Upper lobe of left lung (tissue), 6 donors: ENCODE measurements around the gene B3GNT9. TPM values are rescaled to one million over a fixed set of nuclear protein-coding genes. Genes with fewer than 3 reads are reported as not detected.

Experiments used
- ATAC-seq, 2 donors: fragments of 200-7000 bp; cut with Tn5 transposase; one replicate each; pipeline ENCODE4 v1.9.1; 2022; ENCODE audit warnings: mild to moderate bottlenecking in 2 of 2, moderate library complexity in 2 of 2; ENCODE audit not compliant: low FRiP score in 2 of 2
- DNase-seq, 2 donors: peaks; one replicate each; pipeline ENCODE4 v3.0.0-alpha.2; 2019 to 2020
- H3K27ac ChIP-seq, 4 donors: fragments of 200-600 bp; sonication (generic); one replicate each; pipeline ENCODE4 v1.5.1; 2016 to 2019
- H3K27me3 ChIP-seq, 4 donors: fragments of 200-600 bp; sonication (generic); one replicate each; pipeline ENCODE4 v1.5.1; 2017 to 2019
- H3K36me3 ChIP-seq, 4 donors: fragments of 200-600 bp; sonication (generic); one replicate each; pipeline ENCODE4 v1.5.1; 2016 to 2019
- H3K4me1 ChIP-seq, 4 donors: fragments of 200-600 bp; sonication (generic); one replicate each; pipeline ENCODE4 v1.5.1; 2018 to 2019
- H3K4me3 ChIP-seq, 4 donors: fragments of 200-600 bp; sonication (generic); one replicate each; pipeline ENCODE4 v1.5.1; 2017 to 2019; ENCODE audit warnings: mild to moderate bottlenecking in 2 of 4, moderate library complexity in 1 of 4
- H3K9me3 ChIP-seq, 4 donors: fragments of 200-600 bp; sonication (generic); one replicate each; pipeline ENCODE4 v1.5.1; 2018 to 2019
- EP300 ChIP-seq, 4 donors: sonication (generic); formaldehyde crosslinking; IDR thresholded peaks; one replicate each; pipeline ENCODE4 v1.5.1; 2017; ENCODE audit warnings: antibody characterized with exemption in 4 of 4, control low read depth in 2 of 4
- POLR2A ChIP-seq, 4 donors: fragments of 450-650 bp; IDR thresholded peaks; one replicate each; pipeline ENCODE4 v1.5.1; 2016 to 2017; ENCODE audit warnings: antibody characterized with exemption in 4 of 4, mild to moderate bottlenecking in 2 of 4
- POLR2AphosphoS5 ChIP-seq, 2 donors: sonication (generic); formaldehyde crosslinking; IDR thresholded peaks; one replicate each; pipeline ENCODE4 v1.5.1; 2017; ENCODE audit warnings: antibody characterized with exemption in 2 of 2
- WGBS, 2 donors: methylation state at CpG; one replicate each; pipeline ENCODE4 v1.1.5; 2017 to 2018; 5-methylcytosine and 5-hydroxymethylcytosine counted together
- total RNA-seq, 6 donors: library from RNA; depleted of rRNA in 4 of 6; stranded (reverse); fragments of >200 nt in 4 of 6; gene quantifications; one replicate each; pipeline versions ENCODE4 v1.1.0 to v1.2.1, GENCODE V29; 2016 to 2021
- TF ChIP-seq, protein P1 (sequence below), 6 experiments: fragments of 450-650 bp in 4 of 6; fragments of 200-600 bp in 2 of 6; sonication (generic) in 2 of 6; IDR thresholded peaks; one replicate each; pipeline ENCODE4 v1.5.1; 2016 to 2019; ENCODE audit warnings: antibody characterized with exemption in 6 of 6
- donor health status: DM: no; HTN: no; CAD: no; lungs with moderate emphysema.
- donor health status: DM: no; HTN: yes; CAD: no; lungs with severe emphysema.

The B3GNT9 gene
- total RNA-seq, 6 donors from 2014 or later, result 6.3 to 20.8 (median 17.7) TPM

DNA sequence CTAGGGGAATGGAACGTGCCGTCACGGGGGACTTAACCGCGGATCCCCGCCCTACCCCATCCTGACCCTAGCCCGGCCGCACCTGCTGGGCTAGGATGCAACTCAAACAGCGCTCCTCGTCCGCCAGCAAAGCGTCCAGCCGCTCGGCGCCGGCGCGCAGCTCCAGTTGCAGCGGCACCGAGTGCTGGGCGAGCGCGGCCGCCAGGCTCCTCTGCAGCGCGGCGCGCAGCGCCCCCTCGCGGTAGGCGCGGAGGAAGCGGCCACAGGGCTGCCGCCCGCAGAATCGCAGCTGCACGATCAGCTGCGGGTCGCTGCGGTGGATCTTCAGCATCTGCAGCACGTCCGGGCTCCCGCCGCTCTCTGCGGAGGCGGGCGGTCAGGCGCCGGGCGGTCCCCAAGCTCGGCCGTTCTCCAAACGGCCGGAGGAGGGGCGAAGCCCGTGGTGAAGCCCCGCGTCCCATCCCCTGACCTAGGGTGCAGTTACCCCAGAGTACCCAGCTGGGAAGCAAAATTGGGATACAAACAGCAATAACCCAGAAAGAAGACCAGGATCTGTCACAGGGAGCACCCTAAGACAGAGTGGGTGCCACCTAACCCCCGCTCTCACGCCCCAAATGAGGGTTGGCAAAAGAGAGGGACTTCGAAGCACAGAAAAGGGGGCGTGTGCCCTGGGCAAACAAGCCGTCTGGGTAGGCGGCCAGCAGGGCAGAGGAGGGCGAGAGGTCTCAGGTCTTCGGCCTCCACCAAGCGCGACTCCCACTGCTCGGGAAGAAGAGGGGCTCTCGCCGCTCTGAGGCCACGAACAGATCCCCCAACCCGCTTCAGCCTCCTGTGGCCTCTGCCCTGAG, 4.7 kb upstream of the B3GNT9 start:
- H3K9me3 ChIP-seq, result no peaks in the 10 kb centered on the region
- peaks cover 32 to 55% (median 36%) of the 10 kb centered on the region in 4 donors for H3K4me1 ChIP-seq
- H3K36me3 ChIP-seq, result no peaks in the 10 kb centered on the region
- ATAC-seq, result peak; percentile 68 to 74
- no peak overlapping the region for H3K27ac ChIP-seq
- 15 to 22% methylated on average over 47 to 69 of the region's 74 CpGs for WGBS, 2 donors
- DNase-seq, result peak; percentile 79 to 98
- H3K4me3 ChIP-seq, result peak overlapping the region in 1 of 4 donors; percentile 33
- TF ChIP-seq, protein P1, sequence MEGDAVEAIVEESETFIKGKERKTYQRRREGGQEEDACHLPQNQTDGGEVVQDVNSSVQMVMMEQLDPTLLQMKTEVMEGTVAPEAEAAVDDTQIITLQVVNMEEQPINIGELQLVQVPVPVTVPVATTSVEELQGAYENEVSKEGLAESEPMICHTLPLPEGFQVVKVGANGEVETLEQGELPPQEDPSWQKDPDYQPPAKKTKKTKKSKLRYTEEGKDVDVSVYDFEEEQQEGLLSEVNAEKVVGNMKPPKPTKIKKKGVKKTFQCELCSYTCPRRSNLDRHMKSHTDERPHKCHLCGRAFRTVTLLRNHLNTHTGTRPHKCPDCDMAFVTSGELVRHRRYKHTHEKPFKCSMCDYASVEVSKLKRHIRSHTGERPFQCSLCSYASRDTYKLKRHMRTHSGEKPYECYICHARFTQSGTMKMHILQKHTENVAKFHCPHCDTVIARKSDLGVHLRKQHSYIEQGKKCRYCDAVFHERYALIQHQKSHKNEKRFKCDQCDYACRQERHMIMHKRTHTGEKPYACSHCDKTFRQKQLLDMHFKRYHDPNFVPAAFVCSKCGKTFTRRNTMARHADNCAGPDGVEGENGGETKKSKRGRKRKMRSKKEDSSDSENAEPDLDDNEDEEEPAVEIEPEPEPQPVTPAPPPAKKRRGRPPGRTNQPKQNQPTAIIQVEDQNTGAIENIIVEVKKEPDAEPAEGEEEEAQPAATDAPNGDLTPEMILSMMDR (IDR thresholded peaks at IDR 0.05), result peak; percentile 98 to 100 (median 99)
- TF ChIP-seq EP300 (IDR thresholded peaks at IDR 0.05) (no peak), POLR2AphosphoS5 (IDR thresholded peaks at IDR 0.05) (no peak)
- no peaks in the 10 kb centered on the region for H3K27me3 ChIP-seq

DNA sequence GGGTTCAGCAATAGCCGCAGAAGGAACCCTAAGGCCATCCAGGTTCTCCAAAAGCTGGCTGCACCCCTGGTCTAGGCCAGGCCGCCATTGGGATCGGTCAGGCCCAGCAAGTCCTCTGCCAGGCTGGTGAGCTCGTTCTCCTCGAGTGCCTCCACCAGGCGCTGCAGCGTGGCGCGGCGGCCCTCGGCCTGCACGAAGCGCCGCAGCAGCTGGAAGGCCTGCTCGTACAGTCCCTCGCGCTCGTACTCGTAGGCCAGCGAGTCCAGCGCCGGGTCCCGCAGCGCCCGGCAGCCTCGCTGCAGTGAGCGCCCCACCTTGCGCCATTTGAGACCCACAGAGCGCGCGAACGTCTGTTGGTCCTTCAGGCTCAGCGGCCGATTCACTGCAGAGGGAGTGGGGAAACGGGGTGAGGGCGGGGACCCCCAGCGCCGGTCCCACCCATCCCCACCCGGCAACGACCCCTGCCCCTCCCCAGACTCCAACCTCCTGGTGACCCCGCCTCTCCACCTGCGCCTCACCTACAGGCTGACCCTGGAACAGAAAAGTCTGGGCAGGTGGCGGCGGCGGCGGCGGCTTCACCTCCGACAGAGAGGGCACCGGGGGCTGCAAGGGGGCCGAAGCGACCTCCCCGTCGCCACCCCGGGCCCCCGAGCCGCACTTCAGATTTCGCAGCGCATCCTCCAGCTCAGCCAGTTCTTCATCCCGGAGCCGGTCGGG, 3.9 kb upstream of the B3GNT9 start:
- peaks cover 0 to 4% (median 0%) of the 10 kb centered on the region in 4 donors for H3K27me3 ChIP-seq
- 47 to 69% methylated on average over 9 to 59 of the region's 61 CpGs for whole genome bisulfite sequencing, 2 donors
- ATAC-seq (no peak), DNase-seq (peak in 1 of 2 donors; percentile 79)
- H3K9me3 ChIP-seq, result no peaks in the 10 kb centered on the region
- peak overlapping the region in 1 of 4 donors; percentile 33 for H3K4me3 ChIP-seq
- no peaks in the 10 kb centered on the region for H3K36me3 ChIP-seq
- H3K4me1 ChIP-seq, result peaks cover 35 to 56% (median 39%) of the 10 kb centered on the region in 4 donors
- no peak for TF ChIP-seq POLR2AphosphoS5 (IDR thresholded peaks at IDR 0.05)
- TF ChIP-seq, protein P1 (IDR thresholded peaks at IDR 0.05), result no peak
- no peak for TF ChIP-seq POLR2A (IDR thresholded peaks at IDR 0.05)
- TF ChIP-seq EP300 (IDR thresholded peaks at IDR 0.05), result no peak
- H3K27ac ChIP-seq, result no peak overlapping the region

DNA sequence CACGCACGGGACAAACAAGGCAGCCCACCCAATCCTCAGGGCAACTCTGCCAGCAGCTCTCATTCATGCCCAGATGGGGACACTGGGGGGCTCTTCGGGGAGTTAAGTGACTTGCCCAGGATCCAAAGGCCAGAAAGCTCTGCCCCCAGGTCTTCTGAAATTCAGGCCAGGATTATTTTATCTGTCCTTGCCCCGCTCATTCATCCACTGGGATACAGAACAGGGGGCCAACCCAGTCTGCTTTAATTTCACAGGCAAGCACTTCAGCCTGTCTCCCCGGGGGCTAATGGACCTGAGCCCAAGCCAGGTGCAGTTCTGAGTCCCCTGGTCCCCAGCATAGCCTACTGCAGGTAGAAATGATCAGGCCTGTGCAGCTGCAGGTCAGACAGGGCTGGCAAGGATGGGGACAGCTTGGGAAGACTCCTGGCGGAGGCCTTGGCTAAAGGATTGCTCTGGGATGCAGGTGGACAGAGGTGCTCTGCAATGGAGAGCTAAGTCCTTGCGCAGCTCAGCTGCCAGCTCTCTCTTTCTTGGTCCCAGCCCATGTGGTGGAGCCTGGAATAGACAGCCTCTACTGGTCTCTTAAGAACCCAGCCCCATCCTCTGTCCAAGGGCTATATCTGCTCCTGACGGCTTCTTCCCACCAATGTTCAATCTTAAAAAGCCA, 766 bp upstream of the B3GNT9 start:
- ATAC-seq (no peak), DNase-seq (no peak)
- WGBS, 2 donors, result 62 to 67% methylated on average over 1 to 8 of the region's 8 CpGs
- no peak for TF ChIP-seq EP300 (IDR thresholded peaks at IDR 0.05)
- no peak for TF ChIP-seq POLR2A (IDR thresholded peaks at IDR 0.05)
- TF ChIP-seq, protein P1 (IDR thresholded peaks at IDR 0.05), result no peak
- no peak for TF ChIP-seq POLR2AphosphoS5 (IDR thresholded peaks at IDR 0.05)
- H3K9me3 ChIP-seq, result no peaks in the 10 kb centered on the region
- H3K4me3 ChIP-seq, result peak overlapping the region in 2 of 4 donors; percentile 61 to 68
- peaks cover 7 to 21% (median 19%) of the 10 kb centered on the region in 4 donors for H3K36me3 ChIP-seq
- peaks cover 0 to 4% (median 0%) of the 10 kb centered on the region in 4 donors for H3K27me3 ChIP-seq
- peak overlapping the region in 3 of 4 donors; percentile 65 to 86 (median 84) for H3K27ac ChIP-seq
- H3K4me1 ChIP-seq, result peaks cover 23 to 48% (median 27%) of the 10 kb centered on the region in 4 donors

DNA sequence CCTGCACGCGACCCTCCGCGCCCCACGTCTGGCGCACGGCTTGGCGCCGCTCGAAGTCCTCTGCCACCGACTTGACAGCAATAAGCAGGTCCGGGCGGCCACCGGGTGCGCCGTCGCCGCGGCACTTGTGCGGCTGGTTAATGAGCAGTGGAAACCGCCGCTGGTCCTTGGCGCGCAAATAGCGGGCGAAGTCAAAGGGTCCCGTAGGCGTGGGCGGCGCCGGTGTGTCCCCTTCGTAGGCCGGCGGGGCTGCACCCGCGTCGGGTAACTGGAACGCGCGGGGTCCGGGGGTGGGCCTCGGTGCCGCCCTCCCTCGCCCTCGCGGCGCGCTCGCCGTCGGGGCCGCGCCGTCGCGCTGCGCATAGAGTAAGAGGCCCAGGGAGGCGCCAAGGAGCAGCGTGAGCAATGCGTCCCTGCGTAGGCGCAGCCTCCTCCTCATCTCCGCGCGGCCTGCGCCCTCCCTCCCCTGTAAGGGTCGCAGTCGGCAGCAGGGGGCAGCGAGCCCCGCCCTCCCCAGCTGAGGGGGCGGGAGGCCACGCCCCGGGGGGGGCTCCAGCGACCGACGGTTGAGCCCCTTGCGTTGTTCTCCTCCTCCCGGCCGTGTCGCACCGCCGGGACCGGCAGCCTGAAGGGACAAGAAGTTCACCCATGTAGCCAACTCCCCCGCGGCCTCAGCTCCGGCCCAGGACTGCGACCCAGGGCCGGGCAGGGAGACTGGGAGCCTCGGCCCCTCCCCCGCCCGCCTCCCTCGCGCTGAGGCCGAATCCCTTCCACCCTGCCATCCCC, 558 bp downstream of the B3GNT9 start:
- peaks cover 0 to 4% (median 0%) of the 10 kb centered on the region in 4 donors for H3K27me3 ChIP-seq
- H3K4me3 ChIP-seq, result peak overlapping the region; percentile 61 to 68 (median 62)
- TF ChIP-seq, protein P1 (IDR thresholded peaks at IDR 0.05), result peak in 2 of 6 experiments; percentile 8 to 22
- TF ChIP-seq EP300 (IDR thresholded peaks at IDR 0.05) (no peak), POLR2AphosphoS5 (IDR thresholded peaks at IDR 0.05) (no peak)
- peak in 1 of 2 donors; percentile 90 for DNase-seq
- H3K36me3 ChIP-seq, result peaks cover 16 to 34% (median 32%) of the 10 kb centered on the region in 4 donors
- ATAC-seq, result peak; percentile 49 to 85
- peak overlapping the region; percentile 65 to 86 (median 80) for H3K27ac ChIP-seq
- no peaks in the 10 kb centered on the region for H3K9me3 ChIP-seq
- 37% methylated on average over 15 of the region's 94 CpGs; no CpG with 5 or more reads in 1 of the 2 donors for WGBS, 2 donors
- peaks cover 16 to 35% (median 21%) of the 10 kb centered on the region in 4 donors for H3K4me1 ChIP-seq
